PC-9 (cell line): ENCODE measurements around the gene C1QL2. TPM values are rescaled to one million over a fixed set of nuclear protein-coding genes. Genes with fewer than 3 reads are reported as not detected.

Experiments
- BruUV-seq: library from RNA; stranded (reverse); fragments of 400-500 nt; replicated peaks from 2 replicates; lab custom pipeline; 2021; lab: Mats Ljungman, UMichigan
- CTCF ChIA-PET: fragments of 300-600 bp; sonication (Branson Sonifier 250); formaldehyde crosslinking; loops from one replicate; lab custom pipeline; 2022; ENCODE audit warnings: antibody characterized with exemption; lab: Charles Lee
- POLR2A ChIA-PET: fragments of 300-600 bp; sonication (Branson Sonifier 250); formaldehyde crosslinking; loops from one replicate; lab custom pipeline; 2022; ENCODE audit warnings: antibody characterized with exemption; ENCODE audit not compliant: unreplicated experiment; lab: Charles Lee
- DNase-seq, 2 experiments: peaks; one replicate each; pipeline versions ENCODE4 v3.0.0 to v3.0.0-alpha.2; 2015 to 2022; ENCODE audit warnings: mixed read lengths in 1 of 2
- H2AFZ ChIP-seq: fragments of 200-600 bp; sonication (generic); 2 replicates; pipeline ENCODE4 v1.8.1; 2017; ENCODE audit warnings: antibody characterized with exemption
- H3F3A ChIP-seq: fragments of 200-600 bp; sonication (generic); 2 replicates; pipeline ENCODE4 v1.8.1; 2017; ENCODE audit warnings: antibody characterized with exemption, mild to moderate bottlenecking, low read depth; ENCODE audit not compliant: insufficient read depth
- H3K27ac ChIP-seq: fragments of 200-600 bp; sonication (generic); 2 replicates; pipeline ENCODE4 v1.6.1; 2016; ENCODE audit warnings: mixed run types
- H3K27me3 ChIP-seq: fragments of 200-600 bp; sonication (generic); 2 replicates; pipeline ENCODE4 v1.6.1; 2016; ENCODE audit warnings: low read depth, mixed run types; ENCODE audit not compliant: insufficient read depth
- H3K36me3 ChIP-seq: fragments of 200-600 bp; sonication (generic); 2 replicates; pipeline ENCODE4 v1.6.1; 2016; ENCODE audit warnings: low read depth, mixed run types
- H3K4me1 ChIP-seq: fragments of 200-600 bp; sonication (generic); replicated peaks from 2 replicates; pipeline ENCODE4 v1.6.1; 2016; ENCODE audit warnings: mixed run types; ENCODE audit not compliant: insufficient read depth
- H3K4me2 ChIP-seq: fragments of 200-600 bp; sonication (generic); 2 replicates; pipeline ENCODE4 v1.6.1; 2017; ENCODE audit warnings: mixed run types
- H3K4me3 ChIP-seq: fragments of 200-600 bp; sonication (generic); 2 replicates; pipeline ENCODE4 v1.6.1; 2016; ENCODE audit warnings: mixed run types
- H3K79me2 ChIP-seq: fragments of 200-600 bp; sonication (generic); 2 replicates; pipeline ENCODE4 v1.6.1; 2017; ENCODE audit warnings: low read depth, mixed run types
- H3K9me2 ChIP-seq: fragments of 200-600 bp; sonication (generic); 2 replicates; pipeline ENCODE4 v1.8.1; 2017; ENCODE audit warnings: mild to moderate bottlenecking; ENCODE audit not compliant: insufficient read depth
- H3K9me3 ChIP-seq: fragments of 200-600 bp; sonication (generic); 2 replicates; pipeline ENCODE4 v1.8.1; 2016; ENCODE audit warnings: low read depth; ENCODE audit not compliant: insufficient read depth
- H4K20me1 ChIP-seq: fragments of 200-600 bp; sonication (generic); 2 replicates; pipeline ENCODE4 v1.8.1; 2017; ENCODE audit not compliant: insufficient read depth
- EZH2 ChIP-seq: fragments of 200-600 bp; sonication (generic); IDR thresholded peaks from 2 replicates; pipeline ENCODE4 v1.8.0; 2017; ENCODE audit warnings: antibody characterized with exemption, low read depth
- intact Hi-C: fragments of 100-400 bp; cut with micrococcal nuclease; formaldehyde crosslinking; loops from one replicate; pipeline ENCODE4 v1.10.0; 2022; ENCODE audit not compliant: unreplicated experiment
- total RNA-seq: library from RNA; stranded (reverse); gene quantifications from 2 replicates; pipeline ENCODE4 v1.2.3, GENCODE V29; 2021
- TF ChIP-seq, protein P1 (sequence below): fragments of 200-600 bp; sonication (generic); conservative IDR thresholded peaks from 2 replicates; pipeline ENCODE4 v1.6.1; 2017; ENCODE audit warnings: mixed run types, antibody characterized with exemption, mild to moderate bottlenecking, moderate library complexity

C1QL2 gene
- total RNA-seq, 1 experiment from 2014 or later = not detected

DNA sequence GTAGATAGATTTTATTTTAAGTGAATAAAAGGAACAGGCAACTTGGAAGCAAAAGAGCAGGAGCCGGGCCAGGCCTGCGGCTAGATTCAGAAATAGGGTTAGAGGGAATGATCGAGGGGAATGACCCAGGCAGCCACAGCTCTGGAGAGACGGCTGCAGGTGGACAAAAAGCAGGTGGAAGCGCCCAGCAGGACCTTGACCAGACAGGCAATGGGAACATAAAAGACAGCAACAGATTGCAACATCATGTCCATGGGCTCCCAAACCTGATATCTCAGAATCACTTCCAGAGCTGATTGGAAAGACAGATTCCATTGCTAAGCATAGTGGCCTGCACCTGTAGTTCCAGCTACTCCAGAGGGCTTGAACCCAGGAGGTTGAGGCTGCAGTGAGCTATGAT, 36.5 kb upstream of the C1QL2 start:
- no peak for DNase-seq
- H4K20me1 ChIP-seq = no peaks in the 10 kb centered on the region
- intact Hi-C loops = no loop called here

DNA sequence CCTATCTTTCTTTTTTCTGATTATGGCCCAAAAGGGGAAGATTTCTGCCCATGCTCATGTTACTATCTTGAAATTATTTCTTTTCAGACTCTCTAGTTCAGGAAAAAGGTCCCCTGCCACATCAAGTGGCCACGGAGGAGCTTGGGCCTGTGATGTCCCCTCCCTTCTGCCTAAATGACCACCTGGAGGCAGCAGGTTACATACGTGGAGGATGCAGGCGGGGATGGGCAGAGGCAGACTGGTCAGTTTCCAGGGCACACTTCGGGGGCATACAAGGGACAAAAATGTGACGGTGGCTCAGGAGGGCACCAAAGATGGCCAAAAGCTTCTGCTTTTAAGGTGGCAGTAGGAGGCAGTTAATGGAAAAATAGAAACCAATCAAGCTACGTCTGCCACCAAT, 34.3 kb upstream of the C1QL2 start:
- H4K20me1 ChIP-seq = no peaks in the 10 kb centered on the region
- no peak overlapping the region for H3K4me3 ChIP-seq
- ChIA-PET CTCF (no interaction called here), POLR2A (no interaction called here)
- H3K27me3 ChIP-seq = no peaks in the 10 kb centered on the region
- H3K79me2 ChIP-seq = no peaks in the 10 kb centered on the region
- H3K9me3 ChIP-seq = no peaks in the 10 kb centered on the region
- peaks cover 8% of the 10 kb centered on the region; the same call in 1 of the 2 replicates for H3F3A ChIP-seq
- BruUV-seq = no TSS peak
- H3K36me3 ChIP-seq = no peaks in the 10 kb centered on the region
- intact Hi-C loops = no loop called here
- H3K4me1 ChIP-seq = peaks cover 28% of the 10 kb centered on the region
- TF ChIP-seq, protein P1, sequence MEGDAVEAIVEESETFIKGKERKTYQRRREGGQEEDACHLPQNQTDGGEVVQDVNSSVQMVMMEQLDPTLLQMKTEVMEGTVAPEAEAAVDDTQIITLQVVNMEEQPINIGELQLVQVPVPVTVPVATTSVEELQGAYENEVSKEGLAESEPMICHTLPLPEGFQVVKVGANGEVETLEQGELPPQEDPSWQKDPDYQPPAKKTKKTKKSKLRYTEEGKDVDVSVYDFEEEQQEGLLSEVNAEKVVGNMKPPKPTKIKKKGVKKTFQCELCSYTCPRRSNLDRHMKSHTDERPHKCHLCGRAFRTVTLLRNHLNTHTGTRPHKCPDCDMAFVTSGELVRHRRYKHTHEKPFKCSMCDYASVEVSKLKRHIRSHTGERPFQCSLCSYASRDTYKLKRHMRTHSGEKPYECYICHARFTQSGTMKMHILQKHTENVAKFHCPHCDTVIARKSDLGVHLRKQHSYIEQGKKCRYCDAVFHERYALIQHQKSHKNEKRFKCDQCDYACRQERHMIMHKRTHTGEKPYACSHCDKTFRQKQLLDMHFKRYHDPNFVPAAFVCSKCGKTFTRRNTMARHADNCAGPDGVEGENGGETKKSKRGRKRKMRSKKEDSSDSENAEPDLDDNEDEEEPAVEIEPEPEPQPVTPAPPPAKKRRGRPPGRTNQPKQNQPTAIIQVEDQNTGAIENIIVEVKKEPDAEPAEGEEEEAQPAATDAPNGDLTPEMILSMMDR = no peak
- TF ChIP-seq EZH2 = no peak
- no peak overlapping the region for H3K4me2 ChIP-seq
- no peak overlapping the region for H3K27ac ChIP-seq
- no peaks in the 10 kb centered on the region for H3K9me2 ChIP-seq
- no peak for DNase-seq
- no peak overlapping the region for H2AFZ ChIP-seq

More for the DNA sequence above, 36.5 kb upstream of the C1QL2 start:
- Histone ChIP-seq H3K9me3 (no peaks in the 10 kb centered on the region), H2AFZ (no peak overlapping the region), H3K4me1 (peaks cover 38% of the 10 kb centered on the region), H3K9me2 (no peaks in the 10 kb centered on the region), H3K27ac (no peak overlapping the region), H3K36me3 (no peaks in the 10 kb centered on the region), H3K4me3 (no peak overlapping the region), H3K79me2 (no peaks in the 10 kb centered on the region), H3K27me3 (no peaks in the 10 kb centered on the region), H3K4me2 (no peak overlapping the region), H3F3A (peaks cover 8% of the 10 kb centered on the region; the same call in 1 of the 2 replicates)
- CTCF ChIA-PET = no interaction called here
- TF ChIP-seq, protein P1 = no peak
- TF ChIP-seq EZH2 = no peak
- BruUV-seq = no TSS peak
- POLR2A ChIA-PET = no interaction called here

GRCh38 chr2:119190321-119191111, 32.0 kb upstream of the C1QL2 start:
- BruUV-seq = no TSS peak
- Histone ChIP-seq H3K9me3 (no peaks in the 10 kb centered on the region), H3K27ac (no peak overlapping the region), H3K4me3 (no peak overlapping the region), H3K9me2 (no peaks in the 10 kb centered on the region), H2AFZ (no peak overlapping the region), H3K79me2 (no peaks in the 10 kb centered on the region), H3F3A (no peaks in the 10 kb centered on the region), H4K20me1 (no peaks in the 10 kb centered on the region), H3K36me3 (no peaks in the 10 kb centered on the region), H3K4me2 (no peak overlapping the region), H3K4me1 (peaks cover 6% of the 10 kb centered on the region; the same call in 1 of the 2 replicates), H3K27me3 (no peaks in the 10 kb centered on the region)
- peak in 1 of 2 experiments; percentile 56 for DNase-seq
- CTCF ChIA-PET = interaction anchor here (0.6 kb wide), 1 partner anchor 73 kb away, joined by 6 read pairs; no protein-coding TSS in a partner anchor
- POLR2A ChIA-PET = no interaction called here
- no peak for TF ChIP-seq EZH2
- TF ChIP-seq, protein P1 = no peak
- intact Hi-C loops = no loop called here
